K562 (cell line): ENCODE measurements around the gene HDAC7. TPM values are rescaled to one million over a fixed set of nuclear protein-coding genes. Genes with fewer than 3 reads are reported as not detected.

Experiments
- CHD7 ChIP-seq: fragments of 200-600 bp; sonication (generic); IDR thresholded peaks from one replicate; pipeline ENCODE4 v1.6.1; 2012; ENCODE audit warnings: mild to moderate bottlenecking, low read depth, low read length, inconsistent platforms
- CLOCK ChIP-seq: fragments of 250-450 bp; sonication (Bioruptor Pico); IDR thresholded peaks from 2 replicates; pipeline ENCODE4 v1.4.0; 2020; ENCODE audit warnings: mild to moderate bottlenecking, moderate library complexity, borderline replicate concordance
- CREB3L1 ChIP-seq: fragments of 450-650 bp; IDR thresholded peaks from 2 replicates; pipeline ENCODE4 v1.6.1; 2014; ENCODE audit warnings: low read depth, mild to moderate bottlenecking, moderate library complexity, borderline replicate concordance
- EGR1 ChIP-seq: fragments of 450-650 bp; conservative IDR thresholded peaks from 2 replicates; pipeline ENCODE4 v1.6.1; 2017; ENCODE audit warnings: mild to moderate bottlenecking
- GMEB1 ChIP-seq: fragments of 250-450 bp; sonication (Bioruptor Pico); IDR thresholded peaks from 2 replicates; pipeline ENCODE4 v1.4.0; 2020; ENCODE audit warnings: mild to moderate bottlenecking
- HDAC8 ChIP-seq: fragments of 450-650 bp; IDR thresholded peaks from 2 replicates; pipeline ENCODE4 v1.6.1; 2016; ENCODE audit warnings: mild to moderate bottlenecking, missing genetic modification characterization, moderate library complexity, missing compliant biosample characterization
- RAD51 ChIP-seq: fragments of 450-650 bp; IDR thresholded peaks from 2 replicates; pipeline ENCODE4 v1.7.1; 2016; ENCODE audit warnings: low read depth, mild to moderate bottlenecking, borderline replicate concordance
- ZC3H11A ChIP-seq: IDR thresholded peaks from 2 replicates; pipeline ENCODE4 v1.6.1; 2012; ENCODE audit warnings: low read depth, low read length, improper control_type of control experiment
- polyA plus RNA-seq, 8 experiments: library from polyadenylated mRNA; depleted of rRNA in 4 of 8; stranded (reverse) in 5 of 8; unstranded in 3 of 8; fragments of >200 nt; fragmentation: Nextera tagmentation in 2 of 8; fragmentation: Illumina TruSeq in 1 of 8; extraction: Ambion mirVana in 2 of 8; extraction: Trizol in 1 of 8; gene quantifications; 2 replicates each; pipeline versions ENCODE4 v1.2.1 to v1.2.3, GENCODE V29; 2011 to 2014; ENCODE audit warnings: inconsistent platforms in 1 of 8, missing spikeins in 1 of 8
- total RNA-seq, 7 experiments: library from RNA; depleted of rRNA in 6 of 7; stranded (reverse); fragments of >200 nt in 6 of 7; fragmentation: Illumina TruSeq in 2 of 7; extraction: Trizol in 2 of 7; gene quantifications; 2 replicates each; pipeline versions ENCODE4 v1.2.1 to v1.2.3, GENCODE V29; 2011 to 2021; ENCODE audit warnings: low replicate concordance in 1 of 7

HDAC7 gene
- total and polyA plus RNA-seq, 9 of the 15 experiments (the other 6 are each of a cell fraction or from before 2014, with no cell fraction given) = 2.5 to 129 (median 31.1) TPM

GRCh38 chr12:47822863-47823262 lies 3.2 kb upstream of the HDAC7 start (continued):
- no peak for TF ChIP-seq CHD7
- no peak for TF ChIP-seq RAD51
- TF ChIP-seq EGR1 = no peak
- TF ChIP-seq CREB3L1 = no peak
- TF ChIP-seq ZC3H11A = no peak
- TF ChIP-seq GMEB1 = no peak
- TF ChIP-seq CLOCK = no peak
- TF ChIP-seq HDAC8 (tag) = no peak
